Mesothelial cell of epicardium (in vitro differentiated cells): ENCODE data around the gene SPIRE1. TPM values are rescaled to one million over a fixed set of nuclear protein-coding genes. Genes with fewer than 3 reads are reported as not detected.

Experiments
- DNase-seq, 2 experiments: peaks; one replicate each; pipeline ENCODE4 v3.0.0; 2021; ENCODE audit warnings: low spot score in 2 of 2; ENCODE audit not compliant: unreplicated experiment in 2 of 2
- H3K27ac Mint-ChIP-seq: 2 replicates; pipeline ENCODE4 v1.8.0; 2021; ENCODE audit warnings: mixed read lengths
- H3K27me3 Mint-ChIP-seq: 2 replicates; pipeline ENCODE4 v1.8.0; 2021; ENCODE audit warnings: low read depth, mixed read lengths
- H3K36me3 Mint-ChIP-seq: 2 replicates; pipeline ENCODE4 v1.8.0; 2021; ENCODE audit warnings: mixed read lengths
- H3K4me1 Mint-ChIP-seq: 2 replicates; pipeline ENCODE4 v1.8.0; 2021; ENCODE audit warnings: mixed read lengths
- H3K4me3 Mint-ChIP-seq: 2 replicates; pipeline ENCODE4 v1.8.0; 2021; ENCODE audit warnings: mild to moderate bottlenecking, moderate library complexity, mixed read lengths
- H3K9me3 Mint-ChIP-seq: 2 replicates; pipeline ENCODE4 v1.8.0; 2021; ENCODE audit warnings: mixed read lengths
- CTCF ChIP-seq: fragments of 200-600 bp; sonication (generic); IDR thresholded peaks from one replicate; pipeline ENCODE4 v1.5.0; 2021; ENCODE audit warnings: antibody characterized with exemption; ENCODE audit not compliant: unreplicated experiment
- total RNA-seq: library from RNA; stranded (reverse); gene quantifications from 3 replicates; pipeline ENCODE4 v1.2.1, GENCODE V29; 2021

SPIRE1 gene
- total RNA-seq, 1 donor from 2014 or later, result 24.2 TPM

DNA sequence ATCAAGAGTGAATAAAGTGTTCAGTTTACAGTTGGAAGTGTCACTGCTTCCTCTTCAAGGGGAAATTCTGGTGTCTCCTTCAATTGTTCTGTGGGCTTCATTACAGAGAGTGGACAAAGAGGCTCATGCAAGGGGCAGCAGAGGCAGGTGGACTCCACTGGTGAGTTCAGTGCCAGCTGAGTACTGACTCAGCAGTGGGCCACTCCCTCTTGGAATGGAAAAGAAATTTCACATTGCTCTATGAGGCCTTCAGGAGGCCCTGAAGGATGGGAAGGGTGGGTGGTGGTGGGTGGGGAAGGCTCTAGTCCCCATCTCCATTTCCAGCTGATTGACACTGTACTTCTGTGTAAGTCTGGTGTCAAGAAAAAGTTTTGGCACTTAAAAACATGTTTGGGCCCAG, 183.8 kb downstream of the SPIRE1 start:
- Mint-ChIP-seq H3K4me1 (peaks cover 13% of the 10 kb centered on the region), H3K4me3 (no peak overlapping the region), H3K9me3 (no peaks in the 10 kb centered on the region), H3K27me3 (no peaks in the 10 kb centered on the region), H3K36me3 (peaks cover 5% of the 10 kb centered on the region), H3K27ac (no peak overlapping the region)
- no peak for DNase-seq
- no peak for TF ChIP-seq CTCF

DNA sequence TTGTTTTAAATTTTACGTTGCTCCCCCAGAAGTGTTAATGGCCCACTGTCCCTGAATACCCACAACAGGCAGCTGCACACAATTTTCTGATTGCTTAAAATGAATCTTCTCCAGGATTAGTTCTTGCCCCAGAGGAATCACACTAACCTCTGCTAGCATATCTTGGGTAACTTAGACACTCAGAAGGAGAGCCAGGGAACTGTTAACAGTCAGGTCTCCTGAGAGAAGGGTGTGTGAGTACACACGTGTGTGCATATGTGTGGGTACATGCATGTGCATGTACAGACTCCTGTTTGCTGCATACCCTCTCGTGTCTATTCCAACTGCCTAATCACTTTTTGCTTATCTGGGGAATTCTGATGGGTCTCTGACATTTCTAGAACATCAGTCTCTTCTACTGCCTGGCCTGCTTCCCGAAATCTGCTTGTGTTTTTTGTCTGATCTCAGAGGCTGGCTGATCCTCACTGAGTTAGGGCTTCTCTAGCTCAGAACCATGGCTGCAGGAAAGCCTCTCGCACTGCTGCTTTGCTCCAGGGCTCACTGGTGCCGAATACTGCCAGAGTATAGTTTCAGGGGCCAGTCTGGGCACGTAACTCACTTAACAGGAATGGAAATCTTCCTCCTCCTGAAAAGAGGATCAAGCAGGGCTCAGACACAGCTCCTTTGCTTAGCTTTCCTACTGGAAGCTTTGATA, 187.4 kb downstream of the SPIRE1 start:
- no peak for TF ChIP-seq CTCF
- Mint-ChIP-seq H3K36me3 (peaks cover 1% of the 10 kb centered on the region), H3K27ac (peak overlapping the region; percentile 89), H3K4me1 (peaks cover 13% of the 10 kb centered on the region), H3K4me3 (no peak overlapping the region), H3K27me3 (no peaks in the 10 kb centered on the region), H3K9me3 (no peaks in the 10 kb centered on the region)
- peak in 1 of 2 experiments; percentile 40 for DNase-seq

DNA sequence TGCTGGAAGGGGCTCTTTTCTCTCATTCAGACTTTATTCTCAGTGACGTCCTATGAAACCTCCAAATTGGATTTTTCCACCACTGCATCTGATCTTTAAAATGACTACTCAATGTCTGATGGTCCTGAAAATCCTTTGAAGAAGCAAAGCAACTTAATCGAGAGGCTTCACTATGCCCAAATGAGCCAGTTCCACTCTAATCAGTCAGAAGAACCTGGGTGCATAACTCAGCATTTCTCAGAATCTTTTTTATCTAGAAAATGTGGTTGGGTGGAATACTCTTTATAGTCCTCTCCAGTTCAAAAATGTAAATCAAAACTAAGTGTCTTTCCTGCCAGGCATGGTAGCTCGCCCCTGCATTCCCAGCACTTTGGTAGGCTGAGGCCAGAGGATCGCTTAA, 189.5 kb downstream of the SPIRE1 start:
- DNase-seq, result no peak
- Mint-ChIP-seq H3K27ac (peak overlapping the region; percentile 21), H3K4me3 (no peak overlapping the region), H3K9me3 (no peaks in the 10 kb centered on the region), H3K36me3 (peaks cover 6% of the 10 kb centered on the region), H3K27me3 (no peaks in the 10 kb centered on the region), H3K4me1 (peaks cover 13% of the 10 kb centered on the region)
- no peak for TF ChIP-seq CTCF

- Mint-ChIP-seq H3K4me3 (no peak overlapping the region), H3K27ac (no peak overlapping the region), H3K4me1 (peaks cover 7% of the 10 kb centered on the region), H3K27me3 (no peaks in the 10 kb centered on the region), H3K9me3 (peaks cover 5% of the 10 kb centered on the region), H3K36me3 (peaks cover 23% of the 10 kb centered on the region)
- TF ChIP-seq CTCF, result no peak
- DNase-seq, result no peak
Measured at GRCh38 chr18:12464731-12465130, 193.2 kb downstream of the SPIRE1 start.

DNA sequence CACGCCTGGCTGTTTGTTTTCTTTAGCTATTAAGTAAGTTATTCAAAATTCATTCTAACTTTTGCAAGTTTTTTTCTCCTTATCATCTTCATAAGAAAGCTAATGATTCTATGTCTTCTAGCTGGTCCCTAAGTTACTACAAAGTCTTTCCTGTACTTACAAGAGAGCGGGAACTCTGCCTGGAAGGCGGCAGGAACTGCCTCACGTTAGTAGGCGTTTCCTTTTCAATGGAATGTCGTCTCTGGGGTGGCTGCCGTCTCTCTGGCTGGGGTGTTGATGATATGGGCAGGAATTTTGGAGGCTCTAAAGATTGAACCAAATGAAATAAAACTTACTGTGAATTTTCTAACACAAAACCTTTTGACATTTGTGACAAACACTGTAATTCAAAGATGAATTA, 194.7 kb downstream of the SPIRE1 start:
- TF ChIP-seq CTCF, result no peak
- Mint-ChIP-seq H3K27me3 (no peaks in the 10 kb centered on the region), H3K36me3 (peaks cover 32% of the 10 kb centered on the region), H3K4me1 (peaks cover 7% of the 10 kb centered on the region), H3K9me3 (peaks cover 5% of the 10 kb centered on the region), H3K27ac (no peak overlapping the region), H3K4me3 (no peak overlapping the region)
- DNase-seq, result no peak
